GM19438 (cell line): Measurements from ENCODE around the gene RNF114.

Source experiments
- ATAC-seq: cut with Tn5 transposase; IDR thresholded peaks from one replicate; pipeline ENCODE4 v1.9.1; 2021; ENCODE audit warnings: low read depth; ENCODE audit not compliant: unreplicated experiment

Gene RNF114

GRCh38 chr20:49901588-49901987, 34.6 kb upstream of the RNF114 start:
- ATAC-seq, result no peak

GRCh38 chr20:49904440-49905214, 31.6 kb upstream of the RNF114 start:
- ATAC-seq, result no peak

- no peak for ATAC-seq
These were observed 30.6 kb upstream of the RNF114 start for GRCh38 chr20:49905415-49906091.

GRCh38 chr20:49906101-49906604, 30.0 kb upstream of the RNF114 start:
- ATAC-seq, result no peak

GRCh38 chr20:49906615-49907154, 29.5 kb upstream of the RNF114 start:
- no peak for ATAC-seq

GRCh38 chr20:49907405-49908257, 28.6 kb upstream of the RNF114 start:
- ATAC-seq, result no peak

GRCh38 chr20:49908258-49908565, 28.0 kb upstream of the RNF114 start:
- ATAC-seq, result no peak

GRCh38 chr20:49909499-49910339, 26.5 kb upstream of the RNF114 start:
- ATAC-seq, result no peak

GRCh38 chr20:49910340-49910706, 25.9 kb upstream of the RNF114 start:
- no peak for ATAC-seq

GRCh38 chr20:49913399-49914047, 22.7 kb upstream of the RNF114 start:
- no peak for ATAC-seq

GRCh38 chr20:49914310-49915117, 21.7 kb upstream of the RNF114 start:
- ATAC-seq, result no peak

GRCh38 chr20:49915118-49915379, 21.1 kb upstream of the RNF114 start:
- no peak for ATAC-seq

GRCh38 chr20:49915380-49916145, 20.6 kb upstream of the RNF114 start, which contains the start of gene SPATA2:
Gene SPATA2 (minus strand): TSS chr20:49915529. CDS start chr20:49908490, 7,039 bp downstream.
- ATAC-seq, result peak; percentile 91

- ATAC-seq, result no peak
These were observed 19.8 kb upstream of the RNF114 start for GRCh38 chr20:49916146-49917002.

- no peak for ATAC-seq
These were observed 17.8 kb upstream of the RNF114 start for GRCh38 chr20:49918446-49918845.

- no peak for ATAC-seq
These were observed 17.2 kb upstream of the RNF114 start for GRCh38 chr20:49919009-49919408.

GRCh38 chr20:49919461-49919860, 16.7 kb upstream of the RNF114 start:
- ATAC-seq, result no peak
